ENCODE results near the gene TTC7B.
"Not testable (repeated sequence)": the region's sequence is repeated elsewhere in the genome, so short reads cannot be mapped to it uniquely, and the experiment has no call there.

The TTC7B gene

DNA sequence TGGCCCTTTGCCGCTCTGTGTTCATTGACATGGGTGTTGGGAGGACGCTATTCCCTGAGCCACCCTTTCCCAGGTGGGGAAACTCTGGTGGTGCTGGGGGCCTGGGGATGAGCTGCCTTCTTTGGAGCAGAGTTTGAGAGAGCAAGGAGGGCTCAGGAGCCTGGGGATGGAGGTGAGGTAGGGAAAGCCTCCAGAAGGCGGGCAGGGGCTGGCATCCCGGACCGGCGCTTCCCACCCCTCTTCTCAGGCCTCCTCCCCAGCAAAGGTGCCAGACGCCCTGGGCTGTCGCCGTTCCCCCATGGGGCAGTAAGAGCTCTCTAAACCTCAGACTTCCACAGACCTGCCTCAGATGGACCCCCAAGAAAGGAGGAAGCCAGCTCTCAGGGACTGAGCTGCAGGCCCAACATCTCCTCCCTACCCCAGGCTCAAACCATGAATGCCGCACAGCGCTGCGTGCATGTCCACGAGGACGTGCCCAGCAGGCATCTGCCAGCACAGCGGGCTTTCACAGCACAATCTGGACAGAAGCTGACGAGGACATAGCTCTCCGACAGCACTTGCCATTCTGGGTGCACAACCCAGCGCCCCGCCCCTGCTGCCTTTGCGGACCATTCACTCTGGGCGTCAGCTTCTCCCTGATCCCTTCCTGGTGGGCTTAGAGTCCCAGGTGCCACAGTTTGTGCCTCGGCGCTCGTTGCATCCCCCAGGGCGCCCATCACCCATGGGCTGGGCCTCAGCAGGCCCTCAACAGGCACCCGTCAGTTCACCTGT, 14.9 kb upstream of the TTC7B start:
- no peak for DNase-seq (ENCODE audit: low read depth)

DNA sequence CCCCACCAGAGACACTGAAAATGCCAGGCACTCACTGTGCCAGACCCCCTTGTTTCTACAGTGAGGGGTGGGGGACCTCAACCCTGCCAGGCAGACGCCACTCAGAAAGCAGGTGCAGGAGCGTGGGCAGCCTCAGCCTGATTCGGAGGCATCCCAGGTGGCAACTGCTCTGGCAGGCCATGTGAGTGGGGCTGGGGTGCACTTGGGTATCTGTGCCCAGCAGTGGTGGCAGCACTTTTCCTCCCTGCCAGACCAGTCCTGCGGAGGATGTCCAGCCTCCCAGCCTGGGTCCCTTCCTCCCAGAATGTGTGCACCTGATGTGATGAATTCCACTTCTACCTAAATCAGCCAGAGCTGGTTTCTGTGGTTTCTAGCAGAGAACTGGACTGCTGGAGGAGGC, 13.4 kb upstream of the TTC7B start:
- no peak for DNase-seq (ENCODE audit: low read depth)

GRCh38 chr14:90828642-90829487, 12.6 kb upstream of the TTC7B start:
- no peak for DNase-seq (ENCODE audit: low read depth)

GRCh38 chr14:90827919-90828610, 11.8 kb upstream of the TTC7B start:
- peak; percentile 81 for DNase-seq (ENCODE audit: low read depth)

DNA sequence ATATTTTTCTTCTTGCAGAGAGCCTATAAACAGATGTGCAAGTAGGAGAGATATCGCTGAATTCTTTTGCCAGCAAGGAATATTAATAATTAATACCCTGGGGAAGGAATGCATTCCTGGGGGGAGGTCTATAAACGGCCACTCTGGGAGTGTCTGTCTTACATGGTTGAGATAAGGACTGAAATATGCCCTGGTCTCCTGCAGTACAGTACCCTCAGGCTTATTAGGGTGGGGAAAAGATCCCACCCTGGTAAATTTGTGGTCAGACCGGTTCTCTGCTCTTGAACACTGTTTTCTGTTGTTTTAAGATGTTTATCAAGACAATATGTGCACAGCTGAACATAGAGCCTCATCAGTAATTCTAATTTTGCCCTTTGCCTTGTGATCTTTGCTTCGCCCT, 7.3 kb upstream of the TTC7B start:
- DNase-seq (ENCODE audit: low read depth), result not testable (repeated sequence)

- peak; percentile 48 for DNase-seq (ENCODE audit: low read depth)
Observed at GRCh38 chr14:90820958-90821357, 4.7 kb upstream of the TTC7B start.

DNA sequence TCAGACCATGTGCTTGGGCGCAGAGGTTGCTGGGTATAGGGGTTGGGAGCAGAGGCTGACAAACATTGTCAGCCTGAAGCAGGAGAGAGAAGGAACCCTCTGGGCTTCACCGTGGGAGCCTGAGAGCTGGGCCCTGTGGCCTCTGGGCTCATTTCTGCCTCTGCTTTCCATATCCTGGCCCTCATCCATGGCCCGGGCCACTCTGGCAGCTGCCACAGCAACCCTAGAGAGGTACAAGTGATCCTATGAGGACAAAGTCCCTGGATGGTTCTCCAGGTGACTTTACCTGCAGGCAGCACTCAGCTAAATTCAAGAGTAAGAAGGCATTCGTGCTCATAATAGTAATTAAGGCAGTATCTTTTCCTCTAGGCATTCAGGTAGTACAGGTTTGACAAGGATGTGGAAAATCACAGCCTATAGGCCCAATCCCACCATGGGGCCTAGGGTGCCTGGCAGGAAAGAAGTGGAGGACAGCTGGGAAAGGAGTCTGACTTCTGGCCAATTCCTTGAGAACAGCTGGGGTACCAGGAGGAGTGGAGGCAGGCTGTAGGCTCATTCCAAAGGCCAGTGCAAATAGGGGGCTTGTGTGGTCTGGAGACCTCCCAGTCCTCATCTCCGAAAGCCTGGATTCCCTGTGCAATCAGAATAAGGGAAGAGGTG, 3.6 kb upstream of the TTC7B start:
- DNase-seq (ENCODE audit: low read depth), result no peak

DNA sequence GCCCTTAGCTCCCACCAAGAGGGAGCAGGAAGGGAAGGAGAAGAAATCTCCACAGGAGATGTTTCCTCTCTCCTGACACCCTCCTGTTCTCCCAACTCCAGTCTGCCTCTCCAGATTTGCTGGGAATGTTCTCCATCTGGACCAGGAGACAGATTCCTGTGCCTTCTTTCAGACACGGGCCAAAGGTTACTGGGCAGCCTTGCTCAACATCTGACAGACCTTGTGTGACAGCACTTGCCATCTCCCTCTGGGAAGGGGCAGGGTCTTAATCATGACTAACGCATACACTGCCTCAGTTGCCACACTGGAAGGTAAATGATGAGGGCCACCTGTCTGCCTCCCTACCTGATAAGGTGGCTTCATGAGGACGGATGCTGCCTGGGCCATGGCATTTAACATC, 2.5 kb upstream of the TTC7B start:
- DNase-seq (ENCODE audit: low read depth), result no peak

- no peak for DNase-seq (ENCODE audit: low read depth)
Observed at GRCh38 chr14:90816681-90817436, 629 bp upstream of the TTC7B start.

DNA sequence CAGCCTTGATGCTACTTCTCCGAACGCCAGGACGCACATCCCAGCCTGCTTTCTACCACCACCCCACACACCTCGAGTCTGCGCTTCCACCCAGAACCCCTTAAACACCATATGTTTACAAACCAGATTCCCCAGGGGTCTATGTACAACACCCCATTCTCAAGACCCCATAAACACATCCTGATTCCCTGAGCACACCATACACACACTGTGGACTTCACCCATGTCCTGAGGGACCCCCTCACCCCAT, 733 bp downstream of the TTC7B start:
- DNase-seq (ENCODE audit: low read depth), result no peak

GRCh38 chr14:90814806-90815571, 1.2 kb downstream of the TTC7B start:
- no peak for DNase-seq (ENCODE audit: low read depth)

DNA sequence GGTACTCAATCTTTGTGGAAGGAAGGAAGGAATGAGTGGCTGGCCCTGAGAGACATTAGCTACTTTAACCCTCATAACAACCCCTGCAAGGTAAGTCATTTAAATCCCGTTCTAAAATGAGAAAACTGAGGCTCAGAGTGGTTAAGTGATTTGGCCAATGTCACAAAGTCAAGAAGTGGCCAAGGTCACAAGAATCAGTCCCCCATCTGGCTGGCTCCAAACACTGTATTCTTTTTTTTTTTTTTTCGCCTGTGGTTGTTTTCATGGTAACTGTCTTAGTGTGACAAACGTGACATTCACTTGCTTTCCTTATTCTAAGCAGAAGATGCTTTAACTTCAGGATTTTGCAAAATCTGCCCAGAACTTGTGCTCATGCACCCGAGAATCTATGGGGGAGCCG, 2.8 kb downstream of the TTC7B start:
- no peak for DNase-seq (ENCODE audit: low read depth)

- no peak for DNase-seq (ENCODE audit: low read depth)
Observed at GRCh38 chr14:90812109-90812508, 4.1 kb downstream of the TTC7B start.

- no peak for DNase-seq (ENCODE audit: low read depth)
Observed at GRCh38 chr14:90811641-90812040, 4.6 kb downstream of the TTC7B start.

- no peak for DNase-seq (ENCODE audit: low read depth)
Observed at GRCh38 chr14:90810806-90811205, 5.4 kb downstream of the TTC7B start.

DNA sequence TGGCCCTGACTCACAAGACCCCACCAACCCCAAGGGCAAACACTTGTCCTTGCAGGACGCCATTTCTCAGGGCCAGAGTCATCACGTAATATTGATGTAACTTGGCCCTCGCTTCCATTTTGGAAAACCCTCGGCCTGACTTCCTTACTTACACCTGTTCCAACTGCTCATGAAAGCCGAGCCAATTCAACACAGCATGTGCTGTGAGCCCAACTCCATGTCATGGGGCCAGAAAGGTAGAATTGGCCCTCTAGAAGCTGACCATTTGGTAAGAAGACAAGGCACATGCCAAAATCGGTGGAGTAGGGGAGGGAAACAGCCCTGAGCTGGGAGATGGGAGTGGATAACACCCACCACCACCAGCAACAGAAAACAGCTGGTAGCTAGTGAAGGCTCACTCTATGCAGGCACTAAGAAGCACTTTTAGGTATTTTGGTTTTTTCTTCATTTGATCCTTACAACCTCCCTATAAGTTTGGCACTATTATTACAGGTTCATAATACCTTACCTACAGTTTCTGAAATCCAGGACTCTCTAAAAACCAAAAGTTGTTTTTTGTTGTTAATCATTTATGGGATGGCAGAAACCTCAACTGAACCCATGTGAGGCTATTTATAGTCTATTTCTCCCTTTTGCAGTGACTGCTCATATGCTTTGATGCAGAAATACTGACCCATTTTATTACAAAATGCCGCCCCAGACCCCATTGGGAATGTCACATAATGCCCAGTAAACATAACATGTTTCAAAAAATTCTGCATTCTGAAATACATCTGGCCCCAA, 6.5 kb downstream of the TTC7B start:
- DNase-seq (ENCODE audit: low read depth), result no peak

- DNase-seq (ENCODE audit: low read depth), result no peak
Observed at GRCh38 chr14:90808759-90809529, 7.3 kb downstream of the TTC7B start.

- DNase-seq (ENCODE audit: low read depth), result no peak
Observed at GRCh38 chr14:90807060-90807459, 9.2 kb downstream of the TTC7B start.

All from stimulated activated CD8-positive, alpha-beta memory T cell treated with anti-CD3 and anti-CD28 coated beads, Interleukin-7, amount 100 ng/mL, for 24 hours (primary cell).